Liver (tissue), 3 donors: Measurements from ENCODE around the gene NAT14.

Source experiments
- ATF3 ChIP-seq: IDR thresholded peaks from 2 replicates; pipeline ENCODE4 v1.6.1; 2016; ENCODE audit warnings: antibody characterized with exemption
- CTCF ChIP-seq: fragments of 150-350 bp; IDR thresholded peaks from 2 replicates; pipeline ENCODE4 v1.5.1; 2017; ENCODE audit warnings: improper control_type of control experiment, low read depth, low read length; ENCODE audit not compliant: missing input control
- EGR1 ChIP-seq, 2 donors: IDR thresholded peaks; 2 replicates each; pipeline ENCODE4 v1.6.1; 2016 to 2018; ENCODE audit warnings: antibody characterized with exemption in 2 of 2, low read depth in 2 of 2
- FOXA1 ChIP-seq: IDR thresholded peaks from 2 replicates; pipeline ENCODE4 v1.6.1; 2016; ENCODE audit warnings: antibody characterized with exemption
- MAX ChIP-seq: IDR thresholded peaks from 2 replicates; pipeline ENCODE4 v1.6.1; 2016; ENCODE audit warnings: antibody characterized with exemption
- RAD21 ChIP-seq, 2 donors: IDR thresholded peaks; 2 replicates each; pipeline ENCODE4 v1.6.1; 2016; ENCODE audit warnings: antibody characterized with exemption in 2 of 2, mild to moderate bottlenecking in 2 of 2
- REST ChIP-seq: IDR thresholded peaks from 2 replicates; pipeline ENCODE4 v1.6.1; 2016; ENCODE audit warnings: antibody characterized with exemption, mild to moderate bottlenecking
- SP1 ChIP-seq: IDR thresholded peaks from 2 replicates; pipeline ENCODE4 v1.6.1; 2018; ENCODE audit warnings: antibody characterized with exemption, mild to moderate bottlenecking
- YY1 ChIP-seq: IDR thresholded peaks from 2 replicates; pipeline ENCODE4 v1.6.1; 2016; ENCODE audit warnings: antibody characterized with exemption, mild to moderate bottlenecking
- ZBTB33 ChIP-seq: IDR thresholded peaks from 2 replicates; pipeline ENCODE4 v1.6.1; 2016; ENCODE audit warnings: antibody characterized with exemption
- donor health status: healthy.
- donor health status: healthy.

GRCh38 chr19:55500368-55500952 lies 15.5 kb downstream of the NAT14 start:
- TF ChIP-seq CTCF = no peak
- no peak for TF ChIP-seq YY1
- TF ChIP-seq SP1 = no peak
- TF ChIP-seq REST = no peak
- TF ChIP-seq ATF3 = no peak
- no peak for TF ChIP-seq MAX
- no peak for TF ChIP-seq RAD21 (IDR thresholded peaks at IDR 0.05)
- no peak for TF ChIP-seq ZBTB33
- TF ChIP-seq FOXA1 = no peak
- TF ChIP-seq EGR1 (IDR thresholded peaks at IDR 0.05; ENCODE audit: low read depth in 2 of 2) = no peak
